Measurements from ENCODE around the gene NDUFB4.
"Not testable (repeated sequence)": the region's sequence is repeated elsewhere in the genome, so short reads cannot be mapped to it uniquely, and the experiment has no call there.

The NDUFB4 gene

GRCh38 chr3:120614765-120615164, 18.6 kb downstream of the NDUFB4 start:
- no peaks in the 10 kb centered on the region for H3K36me3 ChIP-seq
- TF ChIP-seq CTCF (IDR thresholded peaks at IDR 0.05; ENCODE audit: low read depth, low read length): no peak
- no peak for DNase-seq
- peaks cover 26% of the 10 kb centered on the region for H3K4me1 ChIP-seq
- H3K27me3 ChIP-seq: no peaks in the 10 kb centered on the region
- no peak overlapping the region for H3K4me3 ChIP-seq (ENCODE audit: low read depth, low read length)
- no peaks in the 10 kb centered on the region; the same call in 1 of the 2 replicates for H3K9me3 ChIP-seq

- no peak for TF ChIP-seq CTCF (IDR thresholded peaks at IDR 0.05; ENCODE audit: low read depth, low read length)
- Histone ChIP-seq H3K9me3 (no peaks in the 10 kb centered on the region), H3K4me3 (ENCODE audit: low read depth, low read length) (no peak overlapping the region), H3K4me1 (peaks cover 26% of the 10 kb centered on the region), H3K36me3 (no peaks in the 10 kb centered on the region), H3K27me3 (no peaks in the 10 kb centered on the region)
- DNase-seq: peak; percentile 68
Measured at GRCh38 chr3:120615847-120616609, 19.9 kb downstream of the NDUFB4 start.

- not testable (repeated sequence) for H3K4me3 ChIP-seq (ENCODE audit: low read depth, low read length); DNase-seq; H3K36me3 ChIP-seq; H3K9me3 ChIP-seq; H3K27me3 ChIP-seq
- H3K4me1 ChIP-seq: peaks cover 26% of the 10 kb centered on the region
Measured at GRCh38 chr3:120616745-120617144, 20.6 kb downstream of the NDUFB4 start.

- Histone ChIP-seq H3K4me1 (no peaks in the 10 kb centered on the region), H3K9me3 (no peaks in the 10 kb centered on the region; the same call in 1 of the 2 replicates), H3K4me3 (ENCODE audit: low read depth, low read length) (no peak overlapping the region), H3K36me3 (no peaks in the 10 kb centered on the region), H3K27me3 (no peaks in the 10 kb centered on the region)
- no peak for DNase-seq
- TF ChIP-seq CTCF (IDR thresholded peaks at IDR 0.05; ENCODE audit: low read depth, low read length): no peak
Measured at GRCh38 chr3:120622457-120622856, 26.3 kb downstream of the NDUFB4 start.

- peak; percentile 39 for TF ChIP-seq CTCF (IDR thresholded peaks at IDR 0.05; ENCODE audit: low read depth, low read length)
- Histone ChIP-seq H3K36me3 (no peaks in the 10 kb centered on the region), H3K4me3 (ENCODE audit: low read depth, low read length) (no peak overlapping the region), H3K4me1 (no peaks in the 10 kb centered on the region), H3K27me3 (no peaks in the 10 kb centered on the region), H3K9me3 (no peaks in the 10 kb centered on the region; the same call in 1 of the 2 replicates)
- DNase-seq: peak; percentile 61
Measured at GRCh38 chr3:120622870-120623726, 27.0 kb downstream of the NDUFB4 start.

- no peaks in the 10 kb centered on the region for H3K27me3 ChIP-seq
- H3K4me3 ChIP-seq (ENCODE audit: low read depth, low read length): no peak overlapping the region
- no peak for TF ChIP-seq CTCF (IDR thresholded peaks at IDR 0.05; ENCODE audit: low read depth, low read length)
- H3K36me3 ChIP-seq: no peaks in the 10 kb centered on the region
- H3K9me3 ChIP-seq: no peaks in the 10 kb centered on the region; the same call in 1 of the 2 replicates
- no peaks in the 10 kb centered on the region for H3K4me1 ChIP-seq
- no peak for DNase-seq
Measured at GRCh38 chr3:120623727-120624093, 27.6 kb downstream of the NDUFB4 start.

Measured in BE2C (cell line).